HG02623 (cell line): ENCODE measurements around the gene IKZF5.
A peak's percentile ranks its signal among the peaks of the same experiment; 100 is the strongest.

Experiments
- ATAC-seq: cut with Tn5 transposase; IDR thresholded peaks from one replicate; pipeline ENCODE4 v1.9.1; 2021; ENCODE audit warnings: moderate library complexity; ENCODE audit not compliant: unreplicated experiment

Gene IKZF5

GRCh38 chr10:123008355-123009104 lies at the start of gene IKZF5, which contains the start of gene ACADSB:
Gene IKZF5 (minus strand): TSS chr10:123008795. CDS start chr10:122998625, 10,170 bp downstream.
Gene ACADSB (plus strand): TSS chr10:123009006. CDS start chr10:123009030, 24 bp downstream.
- peak; percentile 80 for ATAC-seq

GRCh38 chr10:123057968-123058367 lies 49.4 kb upstream of the IKZF5 start:
- no peak for ATAC-seq

DNA sequence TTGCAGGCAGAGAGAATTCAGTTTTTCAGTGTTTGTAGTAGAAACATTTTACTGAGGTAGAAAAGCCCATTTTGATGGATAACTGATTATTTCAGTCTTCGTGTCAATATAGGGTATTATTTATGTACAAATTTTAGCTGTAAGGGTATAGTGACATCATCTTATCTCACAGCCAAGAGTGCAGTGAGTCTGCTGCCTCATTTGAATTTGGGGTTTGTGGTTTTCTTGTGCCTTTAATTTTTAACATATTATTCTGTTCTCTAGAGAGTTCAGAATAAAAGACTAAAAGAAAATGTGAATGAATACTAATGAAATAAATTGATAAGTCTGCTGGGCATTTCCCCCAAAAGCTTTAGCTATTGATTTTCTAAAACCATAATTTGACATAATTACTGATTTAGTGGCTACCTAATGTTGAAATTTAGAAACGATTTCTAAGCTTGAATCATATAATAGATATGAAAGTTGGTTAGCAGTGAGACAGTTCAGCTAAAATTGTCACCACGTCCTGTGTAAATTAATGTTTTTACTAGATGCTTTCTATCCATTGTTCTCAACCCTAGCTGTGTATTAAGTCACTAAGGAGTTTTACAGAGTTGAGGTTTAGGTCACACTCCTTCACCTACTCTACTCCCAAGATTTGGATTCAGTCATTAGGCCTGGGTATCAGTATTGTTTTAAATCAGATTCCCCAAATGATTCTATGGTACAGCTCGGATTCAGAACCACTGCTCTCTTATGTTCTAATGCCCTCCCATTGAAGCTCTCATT lies 37.6 kb upstream of the IKZF5 start:
- no peak for ATAC-seq

- no peak for ATAC-seq
These were observed 35.8 kb upstream of the IKZF5 start for GRCh38 chr10:123044391-123044790.

GRCh38 chr10:123043409-123043925 lies 34.9 kb upstream of the IKZF5 start:
- peak; percentile 64 for ATAC-seq

- no peak for ATAC-seq
These were observed 34.3 kb upstream of the IKZF5 start for GRCh38 chr10:123042708-123043408.

DNA sequence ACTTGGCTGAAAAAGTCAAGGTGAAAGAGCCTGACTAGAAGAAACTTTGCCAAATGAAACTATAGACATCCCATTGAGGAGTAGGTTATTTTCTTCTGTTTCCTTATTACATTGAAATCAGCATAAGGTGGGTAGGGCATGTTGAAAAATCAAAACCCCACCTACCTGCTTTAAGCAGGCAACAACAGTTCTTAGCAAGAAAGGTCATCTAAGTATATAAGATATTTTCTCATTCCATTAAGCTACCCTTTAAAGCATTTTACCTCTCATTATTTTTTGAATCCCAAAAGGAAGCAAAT lies 31.0 kb upstream of the IKZF5 start:
- no peak for ATAC-seq

DNA sequence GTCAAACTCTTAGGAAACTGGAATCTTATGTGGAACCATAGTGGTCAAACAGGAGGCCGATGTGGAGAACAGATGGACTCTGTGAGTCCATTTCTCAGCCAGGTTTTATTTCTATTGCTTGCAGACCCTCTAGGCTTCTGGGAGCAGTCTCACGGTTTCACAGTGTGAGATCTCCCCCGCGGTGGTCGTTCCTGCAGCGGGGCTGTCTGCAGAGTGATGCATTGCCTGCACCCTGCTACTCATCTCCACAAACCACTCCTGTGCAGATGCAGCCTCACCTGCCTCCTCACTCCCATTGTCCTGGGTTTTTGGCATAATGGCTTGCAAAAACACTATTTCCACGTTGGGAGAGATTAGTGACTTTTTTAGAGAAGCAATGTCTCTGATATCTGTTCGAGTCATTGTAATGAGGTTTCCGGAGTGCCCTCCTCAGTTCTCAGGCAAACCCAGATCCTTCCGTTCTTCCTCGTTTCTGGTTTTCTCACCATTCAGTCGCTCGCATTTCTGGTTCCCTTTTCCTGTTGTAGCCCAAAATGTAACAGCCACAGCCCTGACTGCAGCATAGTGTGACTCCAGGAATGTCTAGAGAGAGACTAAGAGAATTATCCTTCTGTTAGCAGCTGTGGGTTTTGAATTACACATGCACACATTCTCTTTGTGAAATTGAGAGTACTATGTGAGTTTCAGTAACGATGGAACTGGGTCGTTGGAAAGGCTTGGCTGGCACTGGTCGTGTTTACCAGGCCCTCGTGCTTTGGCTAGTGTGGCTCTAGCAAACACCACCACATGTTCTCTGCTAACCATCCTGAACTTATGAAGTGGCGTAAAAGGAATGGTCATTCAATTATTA lies 30.4 kb upstream of the IKZF5 start:
- no peak for ATAC-seq

GRCh38 chr10:123035467-123036086 lies 27.0 kb upstream of the IKZF5 start:
- ATAC-seq: no peak

DNA sequence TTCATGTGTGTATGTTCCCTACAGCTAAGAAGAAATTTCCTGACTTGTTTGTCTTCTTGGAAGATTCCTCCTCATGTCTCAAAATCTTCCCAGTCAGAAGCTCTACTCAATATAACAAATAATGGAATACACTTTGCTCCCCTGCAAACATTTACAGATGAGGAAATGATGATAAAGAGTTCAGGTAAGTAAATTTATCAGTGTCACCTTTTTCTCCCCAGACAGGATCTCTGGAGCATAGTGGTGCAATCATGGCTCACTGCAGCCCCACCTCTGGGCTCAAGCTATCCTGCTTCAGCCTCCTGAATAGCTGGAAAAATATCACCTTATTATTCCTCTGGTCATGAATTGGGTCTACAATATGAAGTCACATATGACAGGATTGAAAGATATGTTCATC lies 25.7 kb upstream of the IKZF5 start:
- ATAC-seq: no peak

DNA sequence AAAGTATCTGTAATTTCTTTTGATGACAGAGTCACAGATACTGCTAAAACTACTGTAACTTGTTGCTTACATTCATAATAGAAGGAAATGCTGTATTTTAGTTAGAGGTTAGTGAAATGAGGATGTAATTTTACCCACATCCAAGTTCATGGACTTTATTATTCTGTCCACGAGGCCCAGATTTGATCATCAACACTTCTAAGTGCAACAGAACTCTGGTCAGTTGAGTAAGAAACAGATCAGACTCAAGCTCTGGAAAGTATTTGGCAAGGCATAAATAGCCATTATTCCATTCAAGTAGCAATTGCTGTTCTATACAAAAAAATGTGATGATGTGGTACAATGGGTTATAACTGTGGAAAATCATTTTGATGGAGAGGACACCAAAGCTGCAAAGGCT lies 22.5 kb upstream of the IKZF5 start:
- ATAC-seq: no peak

DNA sequence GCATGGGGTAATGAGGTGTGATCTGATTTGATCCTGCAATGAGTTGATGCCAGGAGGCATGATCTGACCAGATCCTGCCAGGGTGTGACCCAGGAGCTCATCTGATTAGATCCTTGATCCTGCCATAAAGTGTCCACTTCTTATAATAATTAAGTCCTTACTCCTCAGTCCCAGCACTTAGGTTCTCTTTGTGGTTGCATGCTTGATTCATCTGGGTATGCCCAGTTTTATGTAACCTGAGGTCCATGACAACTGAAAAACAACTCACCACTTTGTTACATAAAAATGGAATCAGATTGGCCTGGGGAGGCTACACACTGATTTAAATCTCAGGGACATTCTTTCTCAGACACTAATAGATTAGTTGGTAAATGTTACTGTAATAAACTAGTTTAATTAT lies 19.3 kb upstream of the IKZF5 start:
- no peak for ATAC-seq

DNA sequence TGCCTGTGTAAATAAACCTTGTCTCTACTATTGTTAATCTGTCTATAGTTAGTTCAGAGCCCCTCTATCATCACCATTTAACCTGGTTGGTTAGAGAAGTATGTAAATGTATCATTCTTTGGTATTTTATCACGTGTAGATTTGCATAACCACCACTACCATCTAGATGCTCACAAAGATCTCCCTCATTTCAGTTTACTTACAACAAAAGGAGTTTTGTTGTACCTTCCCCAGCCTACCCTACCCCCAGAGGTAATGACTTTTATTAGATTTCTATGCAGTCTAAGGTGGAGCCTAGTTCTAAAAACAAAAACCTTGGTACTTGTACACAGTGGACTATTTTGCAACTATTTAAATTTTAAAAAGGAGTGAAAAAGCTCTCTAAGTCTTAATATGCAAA lies 17.7 kb upstream of the IKZF5 start:
- no peak for ATAC-seq

DNA sequence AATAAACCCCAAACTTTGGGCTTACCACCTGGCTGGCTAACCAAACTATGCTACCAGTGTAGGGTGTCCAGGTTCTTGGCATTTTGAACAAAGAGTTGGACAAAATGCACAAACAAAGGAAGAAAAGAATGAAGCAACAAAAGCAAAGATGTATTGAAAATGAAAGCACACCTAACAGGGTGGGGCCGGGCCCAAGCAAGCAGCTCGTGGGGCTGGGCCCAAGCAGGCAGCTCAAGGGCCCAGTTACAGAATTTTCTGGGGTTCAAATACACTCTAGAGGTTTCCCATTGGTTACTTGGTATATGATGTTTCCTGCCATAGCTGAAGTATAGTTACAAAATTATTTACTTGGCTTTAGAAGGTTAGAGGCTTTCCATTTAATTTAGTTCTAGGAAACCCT lies 15.9 kb upstream of the IKZF5 start:
- no peak for ATAC-seq

DNA sequence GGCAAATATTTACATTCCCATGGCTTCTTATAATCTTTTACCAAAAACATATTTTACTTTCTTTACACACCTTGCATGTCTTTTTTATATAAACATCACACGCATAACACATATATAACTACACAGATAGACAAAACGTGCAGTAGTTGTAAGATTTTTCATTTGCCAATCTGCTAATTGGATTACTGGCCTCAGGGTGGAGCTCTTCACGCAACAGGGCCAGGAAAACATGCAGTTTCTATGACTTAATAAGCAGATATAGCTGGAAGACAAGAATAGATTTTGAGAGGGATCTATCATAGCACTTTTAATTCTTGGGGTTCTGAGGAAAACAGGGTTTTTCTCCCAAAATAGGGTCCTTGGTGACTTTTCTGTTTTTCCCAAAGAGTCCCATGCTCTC lies 12.9 kb upstream of the IKZF5 start:
- ATAC-seq: no peak

DNA sequence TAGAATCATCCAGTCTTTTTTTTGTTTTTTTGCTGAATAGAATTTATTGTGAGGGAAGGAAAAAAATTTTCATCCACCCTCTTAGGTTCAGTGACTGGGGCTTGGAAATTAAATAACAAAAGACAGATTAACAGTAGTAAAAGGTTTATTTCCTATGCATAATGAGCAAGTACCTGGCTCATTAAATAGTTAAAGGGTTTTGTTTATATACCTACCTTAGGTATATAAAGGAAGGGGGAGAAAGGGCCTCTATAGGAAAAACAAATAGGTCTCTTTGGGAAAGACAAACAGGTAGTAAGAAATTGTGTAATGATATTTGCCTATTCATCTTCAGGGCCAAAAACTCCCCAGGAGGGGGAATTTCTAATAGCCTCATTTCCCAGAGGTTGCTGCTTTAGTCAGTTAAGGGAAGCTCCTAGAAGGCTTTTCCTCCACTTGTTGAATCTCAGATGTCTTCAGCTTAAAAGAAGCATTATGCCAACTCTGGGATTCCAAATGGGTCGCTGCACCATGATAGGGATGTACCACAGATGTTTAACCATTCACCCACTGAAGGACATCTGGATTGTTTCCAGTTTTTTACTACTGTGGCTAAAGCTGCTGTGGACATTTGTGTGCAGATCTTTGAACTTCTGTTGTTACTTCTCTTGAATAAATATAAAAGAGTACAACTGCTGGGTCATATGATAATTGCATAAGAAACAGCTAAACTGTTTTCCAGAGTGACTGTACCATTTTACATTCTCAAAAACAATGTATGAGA lies 11.5 kb upstream of the IKZF5 start:
- no peak for ATAC-seq

DNA sequence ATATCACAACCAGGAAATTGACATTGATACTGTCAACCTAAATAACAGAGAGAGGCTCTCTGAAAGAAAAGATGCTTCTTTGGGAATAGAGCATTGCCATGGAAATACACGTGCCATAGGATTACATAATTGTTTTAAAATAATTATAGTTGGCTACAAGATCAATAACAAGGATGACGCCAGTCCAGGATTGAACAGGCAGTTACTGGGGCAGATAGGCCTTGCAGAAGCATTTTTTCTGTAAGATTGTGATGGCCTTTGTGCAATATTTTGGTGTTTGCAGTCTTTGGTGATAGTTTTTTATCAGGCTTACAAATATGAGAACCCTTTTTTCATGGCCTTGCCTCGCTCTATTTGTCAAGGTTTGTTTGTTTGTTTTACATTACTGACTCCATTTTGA lies 10.7 kb upstream of the IKZF5 start:
- ATAC-seq: no peak

DNA sequence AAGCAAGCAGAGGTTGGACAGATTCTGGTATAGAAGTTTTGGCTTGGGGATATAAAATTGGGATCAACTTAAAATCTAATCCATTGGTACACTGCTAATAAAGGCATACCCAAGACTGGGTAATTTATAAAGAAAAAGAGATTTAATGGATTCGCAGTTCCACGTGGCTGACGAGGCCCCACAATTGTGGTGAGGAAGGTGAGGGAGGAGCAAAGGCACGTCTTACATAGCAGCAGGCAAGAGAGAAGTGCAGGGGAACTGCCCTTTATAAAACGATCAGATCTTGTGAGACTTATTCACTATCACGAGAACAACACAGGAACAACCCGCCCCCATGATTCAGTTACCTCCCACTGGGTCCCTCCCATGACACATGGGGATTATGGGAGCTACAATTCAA lies 9.9 kb upstream of the IKZF5 start:
- ATAC-seq: no peak

- ATAC-seq: no peak
These were observed 9.0 kb upstream of the IKZF5 start for GRCh38 chr10:123017421-123018165.
